Right lobe of liver (tissue), 4 donors: Measurements from ENCODE around the gene MAP7.

Source experiments
- POLR2A ChIP-seq: fragments of 450-650 bp; IDR thresholded peaks from one replicate; pipeline ENCODE4 v1.6.1; 2017; ENCODE audit warnings: antibody characterized with exemption, mild to moderate bottlenecking
- TF ChIP-seq, protein P1 (sequence below), 4 donors: fragments of 200-600 bp in 3 of 4; fragments of 450-650 bp in 1 of 4; IDR thresholded peaks; one replicate each; pipeline versions ENCODE4 v1.5.1 to v1.8.0; 2016 to 2022; ENCODE audit warnings: antibody characterized with exemption in 4 of 4, mild to moderate bottlenecking in 2 of 4
- donor health status: DM: no; HTN: no; CAD: no.
- donor health status: DM: no; HTN: no; CAD: no.
- donor health status: DM: no; HTN: yes; CAD: no.

DNA sequence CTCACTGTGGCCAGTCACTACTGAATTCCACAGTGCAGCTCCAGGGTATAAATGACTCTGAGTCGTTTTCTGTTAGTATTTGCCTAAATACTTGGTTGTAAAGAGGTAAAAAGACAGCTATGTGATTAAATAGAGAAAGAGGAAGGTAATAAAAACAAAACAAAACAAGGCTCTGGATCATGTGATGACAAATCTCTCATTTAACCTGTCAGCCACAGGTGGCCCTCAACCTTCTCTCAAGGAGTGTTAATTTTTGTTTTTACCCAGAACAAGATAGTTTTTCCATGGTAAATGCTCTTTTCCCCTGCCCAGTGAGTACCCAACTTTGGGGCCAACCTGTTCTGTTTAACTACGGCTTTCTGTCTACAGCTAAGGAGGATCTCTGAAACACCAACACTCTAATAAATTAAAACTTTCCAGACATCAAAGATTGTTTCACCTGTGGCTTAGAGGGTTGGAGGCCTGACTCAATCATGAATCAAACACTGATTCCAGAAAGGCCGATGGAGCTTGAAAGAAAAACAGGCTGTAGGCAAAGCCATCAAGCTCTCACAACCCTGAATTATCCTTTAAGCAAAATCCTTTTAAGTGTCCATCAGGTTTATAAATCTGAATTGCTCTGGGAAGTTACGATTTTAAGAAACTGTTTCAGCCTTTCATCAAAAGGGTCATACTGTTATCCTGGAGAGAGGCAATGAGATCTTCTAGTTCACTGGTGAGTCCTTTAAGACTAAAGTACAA, 179.1 kb downstream of the MAP7 start:
- TF ChIP-seq, protein P1, sequence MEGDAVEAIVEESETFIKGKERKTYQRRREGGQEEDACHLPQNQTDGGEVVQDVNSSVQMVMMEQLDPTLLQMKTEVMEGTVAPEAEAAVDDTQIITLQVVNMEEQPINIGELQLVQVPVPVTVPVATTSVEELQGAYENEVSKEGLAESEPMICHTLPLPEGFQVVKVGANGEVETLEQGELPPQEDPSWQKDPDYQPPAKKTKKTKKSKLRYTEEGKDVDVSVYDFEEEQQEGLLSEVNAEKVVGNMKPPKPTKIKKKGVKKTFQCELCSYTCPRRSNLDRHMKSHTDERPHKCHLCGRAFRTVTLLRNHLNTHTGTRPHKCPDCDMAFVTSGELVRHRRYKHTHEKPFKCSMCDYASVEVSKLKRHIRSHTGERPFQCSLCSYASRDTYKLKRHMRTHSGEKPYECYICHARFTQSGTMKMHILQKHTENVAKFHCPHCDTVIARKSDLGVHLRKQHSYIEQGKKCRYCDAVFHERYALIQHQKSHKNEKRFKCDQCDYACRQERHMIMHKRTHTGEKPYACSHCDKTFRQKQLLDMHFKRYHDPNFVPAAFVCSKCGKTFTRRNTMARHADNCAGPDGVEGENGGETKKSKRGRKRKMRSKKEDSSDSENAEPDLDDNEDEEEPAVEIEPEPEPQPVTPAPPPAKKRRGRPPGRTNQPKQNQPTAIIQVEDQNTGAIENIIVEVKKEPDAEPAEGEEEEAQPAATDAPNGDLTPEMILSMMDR (IDR thresholded peaks at IDR 0.05): no peak
- TF ChIP-seq POLR2A: no peak
